Neural progenitor cell (in vitro differentiated cells): ENCODE measurements around the gene PDE5A. TPM values are rescaled to one million over a fixed set of nuclear protein-coding genes. Genes with fewer than 3 reads are reported as not detected.

Experiments used
- DNase-seq: peaks from one replicate; pipeline ENCODE4 v3.0.0-alpha.2; 2016; ENCODE audit warnings: low spot score
- H2AFZ ChIP-seq: fragments of 200-600 bp; sonication (generic); replicated peaks from 2 replicates; pipeline ENCODE4 v1.6.1; 2016; ENCODE audit warnings: antibody characterized with exemption
- H3F3A ChIP-seq: fragments of 200-600 bp; sonication (generic); 2 replicates; pipeline ENCODE4 v1.6.1; 2016; ENCODE audit warnings: antibody characterized with exemption, low read depth
- H3K27ac ChIP-seq: fragments of 200-600 bp; sonication (generic); 2 replicates; pipeline ENCODE4 v1.5.1; 2016; ENCODE audit warnings: mild to moderate bottlenecking
- H3K27me3 ChIP-seq: fragments of 200-600 bp; sonication (generic); 2 replicates; pipeline ENCODE4 v1.6.1; 2016; ENCODE audit warnings: mild to moderate bottlenecking, moderate library complexity
- H3K36me3 ChIP-seq: fragments of 200-600 bp; sonication (generic); 2 replicates; pipeline ENCODE4 v1.5.1; 2016
- H3K4me1 ChIP-seq: fragments of 200-600 bp; sonication (generic); 2 replicates; pipeline ENCODE4 v1.6.1; 2016; ENCODE audit warnings: mixed run types
- H3K4me2 ChIP-seq: fragments of 200-600 bp; sonication (generic); 2 replicates; pipeline ENCODE4 v1.6.1; 2016
- H3K4me3 ChIP-seq: fragments of 200-600 bp; sonication (generic); 2 replicates; pipeline ENCODE4 v1.5.1; 2016
- H3K79me2 ChIP-seq: fragments of 200-600 bp; sonication (generic); 2 replicates; pipeline ENCODE4 v1.6.1; 2016; ENCODE audit warnings: low read depth
- H3K9ac ChIP-seq: fragments of 200-600 bp; sonication (generic); 2 replicates; pipeline ENCODE4 v1.6.1; 2016
- H3K9me3 ChIP-seq: fragments of 200-600 bp; sonication (generic); 2 replicates; pipeline ENCODE4 v1.5.1; 2016; ENCODE audit warnings: low read depth
- H4K20me1 ChIP-seq: fragments of 200-600 bp; sonication (generic); 2 replicates; pipeline ENCODE4 v1.6.1; 2016; ENCODE audit warnings: low read depth
- H3K27ac Mint-ChIP-seq: 3 replicates; pipeline ENCODE4 v1.8.0; 2021; ENCODE audit warnings: mixed read lengths
- H3K27me3 Mint-ChIP-seq: 2 replicates; pipeline ENCODE4 v1.8.0; 2022; ENCODE audit warnings: low read depth, mild to moderate bottlenecking, inconsistent platforms, moderate library complexity, mixed read lengths; ENCODE audit not compliant: insufficient read depth
- H3K36me3 Mint-ChIP-seq: 3 replicates; pipeline ENCODE4 v1.8.0; 2021; ENCODE audit warnings: mixed read lengths
- H3K4me1 Mint-ChIP-seq: 3 replicates; pipeline ENCODE4 v1.8.0; 2021; ENCODE audit warnings: mixed read lengths
- H3K4me3 Mint-ChIP-seq: 3 replicates; pipeline ENCODE4 v1.8.0; 2021; ENCODE audit warnings: mild to moderate bottlenecking, moderate library complexity, mixed read lengths
- H3K9me3 Mint-ChIP-seq: 3 replicates; pipeline ENCODE4 v1.8.0; 2020; ENCODE audit warnings: mixed read lengths
- EZH2 ChIP-seq: fragments of 200-600 bp; sonication (generic); IDR thresholded peaks from 2 replicates; pipeline ENCODE4 v1.6.1; 2017; ENCODE audit warnings: antibody characterized with exemption, mild to moderate bottlenecking, moderate library complexity
- EZH2phosphoT487 ChIP-seq: fragments of 200-600 bp; sonication (generic); IDR thresholded peaks from 2 replicates; pipeline ENCODE4 v1.6.1; 2017; ENCODE audit warnings: antibody characterized with exemption
- total RNA-seq: library from RNA; depleted of rRNA; stranded (reverse); fragments of >200 nt; gene quantifications from 2 replicates; pipeline ENCODE4 v1.2.3, GENCODE V29; 2015; ENCODE audit warnings: low replicate concordance
- TF ChIP-seq, protein P1 (sequence below): fragments of 200-600 bp; sonication (generic); IDR thresholded peaks from 2 replicates; pipeline ENCODE4 v1.5.1; 2017; ENCODE audit warnings: antibody characterized with exemption, mild to moderate bottlenecking

The PDE5A gene
- total RNA-seq, 1 donor from 2014 or later, result 32.4 TPM

GRCh38 chr4:119525005-119525749 is 103.4 kb downstream of the PDE5A start:
- no peak overlapping the region for H3K27ac Mint-ChIP-seq
- Histone ChIP-seq H3K9me3 (no peaks in the 10 kb centered on the region), H3K4me3 (no peak overlapping the region), H2AFZ (no peak overlapping the region), H3K79me2 (no peaks in the 10 kb centered on the region), H3K4me2 (no peak overlapping the region), H3K27me3 (no peaks in the 10 kb centered on the region), H4K20me1 (no peaks in the 10 kb centered on the region), H3K36me3 (no peaks in the 10 kb centered on the region), H3K9ac (no peak overlapping the region), H3K4me1 (peaks cover 38% of the 10 kb centered on the region), H3F3A (peaks cover 21% of the 10 kb centered on the region), H3K27ac (no peak overlapping the region)
- no peak for TF ChIP-seq EZH2
- TF ChIP-seq EZH2phosphoT487, result no peak
- TF ChIP-seq, protein P1, sequence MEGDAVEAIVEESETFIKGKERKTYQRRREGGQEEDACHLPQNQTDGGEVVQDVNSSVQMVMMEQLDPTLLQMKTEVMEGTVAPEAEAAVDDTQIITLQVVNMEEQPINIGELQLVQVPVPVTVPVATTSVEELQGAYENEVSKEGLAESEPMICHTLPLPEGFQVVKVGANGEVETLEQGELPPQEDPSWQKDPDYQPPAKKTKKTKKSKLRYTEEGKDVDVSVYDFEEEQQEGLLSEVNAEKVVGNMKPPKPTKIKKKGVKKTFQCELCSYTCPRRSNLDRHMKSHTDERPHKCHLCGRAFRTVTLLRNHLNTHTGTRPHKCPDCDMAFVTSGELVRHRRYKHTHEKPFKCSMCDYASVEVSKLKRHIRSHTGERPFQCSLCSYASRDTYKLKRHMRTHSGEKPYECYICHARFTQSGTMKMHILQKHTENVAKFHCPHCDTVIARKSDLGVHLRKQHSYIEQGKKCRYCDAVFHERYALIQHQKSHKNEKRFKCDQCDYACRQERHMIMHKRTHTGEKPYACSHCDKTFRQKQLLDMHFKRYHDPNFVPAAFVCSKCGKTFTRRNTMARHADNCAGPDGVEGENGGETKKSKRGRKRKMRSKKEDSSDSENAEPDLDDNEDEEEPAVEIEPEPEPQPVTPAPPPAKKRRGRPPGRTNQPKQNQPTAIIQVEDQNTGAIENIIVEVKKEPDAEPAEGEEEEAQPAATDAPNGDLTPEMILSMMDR, result no peak
- peaks cover 27% of the 10 kb centered on the region for H3K36me3 Mint-ChIP-seq
- no peaks in the 10 kb centered on the region for H3K27me3 Mint-ChIP-seq
- H3K4me3 Mint-ChIP-seq, result no peak overlapping the region
- no peak for DNase-seq
- no peaks in the 10 kb centered on the region for H3K9me3 Mint-ChIP-seq
- H3K4me1 Mint-ChIP-seq, result peaks cover 2% of the 10 kb centered on the region

- H3K36me3 Mint-ChIP-seq, result peaks cover 18% of the 10 kb centered on the region
- Histone ChIP-seq H2AFZ (no peak overlapping the region), H3K9me3 (no peaks in the 10 kb centered on the region), H3K79me2 (no peaks in the 10 kb centered on the region), H3K4me2 (no peak overlapping the region), H3K4me1 (peaks cover 41% of the 10 kb centered on the region), H3K27me3 (no peaks in the 10 kb centered on the region), H3K27ac (no peak overlapping the region), H3K9ac (no peak overlapping the region), H4K20me1 (no peaks in the 10 kb centered on the region), H3K36me3 (no peaks in the 10 kb centered on the region), H3K4me3 (no peak overlapping the region), H3F3A (peaks cover 26% of the 10 kb centered on the region)
- H3K4me1 Mint-ChIP-seq, result peaks cover 9% of the 10 kb centered on the region
- no peak for DNase-seq
- H3K9me3 Mint-ChIP-seq, result no peaks in the 10 kb centered on the region
- TF ChIP-seq EZH2, result no peak
- TF ChIP-seq EZH2phosphoT487, result no peak
- TF ChIP-seq, protein P1, result no peak
- no peaks in the 10 kb centered on the region for H3K27me3 Mint-ChIP-seq
- no peak overlapping the region for H3K27ac Mint-ChIP-seq
- H3K4me3 Mint-ChIP-seq, result no peak overlapping the region
Observed at GRCh38 chr4:119523399-119523798, 105.2 kb downstream of the PDE5A start.

GRCh38 chr4:119521268-119521667 is 107.3 kb downstream of the PDE5A start:
- H3K27me3 Mint-ChIP-seq, result no peaks in the 10 kb centered on the region
- H3K4me2 ChIP-seq, result no peak overlapping the region
- no peak overlapping the region for H3K27ac ChIP-seq
- TF ChIP-seq EZH2phosphoT487 (no peak), EZH2 (no peak)
- TF ChIP-seq, protein P1, result no peak
- H3K9ac ChIP-seq, result no peak overlapping the region
- no peak for DNase-seq
- peaks cover 14% of the 10 kb centered on the region for H3K4me1 Mint-ChIP-seq
- H3K9me3 ChIP-seq, result no peaks in the 10 kb centered on the region
- peaks cover 13% of the 10 kb centered on the region for H3F3A ChIP-seq
- H3K27ac Mint-ChIP-seq, result no peak overlapping the region
- no peaks in the 10 kb centered on the region for H4K20me1 ChIP-seq
- H3K79me2 ChIP-seq, result no peaks in the 10 kb centered on the region
- H3K4me3 Mint-ChIP-seq, result no peak overlapping the region
- no peak overlapping the region for H2AFZ ChIP-seq
- H3K27me3 ChIP-seq, result no peaks in the 10 kb centered on the region
- H3K36me3 Mint-ChIP-seq, result peaks cover 29% of the 10 kb centered on the region
- H3K9me3 Mint-ChIP-seq, result no peaks in the 10 kb centered on the region
- H3K4me1 ChIP-seq, result peaks cover 29% of the 10 kb centered on the region
- H3K4me3 ChIP-seq, result no peak overlapping the region
- H3K36me3 ChIP-seq, result peaks cover 4% of the 10 kb centered on the region
